ENCODE results near the gene GMPR2.

Gene GMPR2

DNA sequence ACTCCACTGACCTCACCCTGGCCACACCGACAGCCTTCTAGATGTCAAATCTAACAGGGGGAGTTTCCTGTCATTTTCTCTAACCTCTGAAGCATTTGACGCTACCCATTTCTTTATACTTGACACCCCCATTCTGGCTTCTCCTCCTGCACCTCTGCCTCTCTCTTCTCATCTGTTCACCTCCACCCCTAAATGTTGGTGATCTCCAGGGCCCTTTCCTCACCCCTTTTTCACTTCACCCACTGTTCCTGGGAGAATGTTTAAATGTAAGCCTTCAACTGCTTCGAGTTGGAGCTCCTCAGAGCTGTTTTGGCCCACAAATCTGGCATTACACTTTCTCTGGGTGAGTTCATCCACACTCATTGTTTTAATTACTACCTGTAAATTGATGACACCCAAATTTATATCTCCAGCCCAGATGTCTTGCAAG lies 39.1 kb downstream of the GMPR2 start:
- H3K9me3 ChIP-seq = no peaks in the 10 kb centered on the region

DNA sequence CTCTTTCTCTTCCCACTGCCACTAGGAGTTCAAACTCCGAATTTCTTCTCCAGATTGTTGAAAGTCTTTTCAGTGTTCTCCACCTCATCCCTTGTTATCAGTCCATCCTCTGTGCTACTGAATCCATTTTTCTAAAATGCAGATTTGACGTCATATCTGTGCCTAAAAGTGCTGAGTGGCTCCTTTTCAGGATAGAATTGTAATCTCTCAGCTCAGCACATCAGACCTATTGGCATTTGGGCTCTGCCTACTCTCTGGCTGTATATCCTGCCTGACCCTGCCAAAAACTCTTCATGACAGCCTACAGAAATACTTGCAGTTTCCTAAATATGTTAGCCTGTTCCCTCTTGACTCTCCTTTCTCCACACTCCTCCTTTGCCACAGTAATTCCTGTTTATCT lies 39.7 kb downstream of the GMPR2 start:
- Histone ChIP-seq H3K9me3 (no peaks in the 10 kb centered on the region), H3K36me3 (no peaks in the 10 kb centered on the region), H3K27me3 (no peaks in the 10 kb centered on the region), H3K4me1 (no peaks in the 10 kb centered on the region), H3K4me3 (ENCODE audit: low read depth, low read length) (no peak overlapping the region)
- TF ChIP-seq CTCF (IDR thresholded peaks at IDR 0.05; ENCODE audit: low read depth, low read length) = no peak
- no peak for DNase-seq

More for the DNA sequence above, 39.1 kb downstream of the GMPR2 start:
- Histone ChIP-seq H3K4me3 (ENCODE audit: low read depth, low read length) (peak overlapping the region; percentile 76), H3K36me3 (no peaks in the 10 kb centered on the region), H3K4me1 (no peaks in the 10 kb centered on the region), H3K27me3 (no peaks in the 10 kb centered on the region)
- no peak for TF ChIP-seq CTCF (IDR thresholded peaks at IDR 0.05; ENCODE audit: low read depth, low read length)
- DNase-seq = no peak

- no peaks in the 10 kb centered on the region for H3K4me1 ChIP-seq
- no peak for DNase-seq
- no peaks in the 10 kb centered on the region for H3K9me3 ChIP-seq
- peak; percentile 31 for TF ChIP-seq CTCF (IDR thresholded peaks at IDR 0.05; ENCODE audit: low read depth, low read length)
- H3K4me3 ChIP-seq (ENCODE audit: low read depth, low read length) = no peak overlapping the region
- H3K36me3 ChIP-seq = no peaks in the 10 kb centered on the region
- no peaks in the 10 kb centered on the region for H3K27me3 ChIP-seq
These were observed 40.8 kb downstream of the GMPR2 start for GRCh38 chr14:24273422-24273998.

- H3K36me3 ChIP-seq = no peaks in the 10 kb centered on the region
- no peak for DNase-seq
- no peak overlapping the region for H3K4me3 ChIP-seq (ENCODE audit: low read depth, low read length)
- no peaks in the 10 kb centered on the region for H3K9me3 ChIP-seq
- no peak for TF ChIP-seq CTCF (IDR thresholded peaks at IDR 0.05; ENCODE audit: low read depth, low read length)
- no peaks in the 10 kb centered on the region for H3K27me3 ChIP-seq
- H3K4me1 ChIP-seq = peaks cover under 1% of the 10 kb centered on the region; the same call in 1 of the 2 replicates
These were observed 41.4 kb downstream of the GMPR2 start for GRCh38 chr14:24274101-24274543.

- peaks cover 2% of the 10 kb centered on the region; the same call in 1 of the 2 replicates for H3K4me1 ChIP-seq
- H3K9me3 ChIP-seq = no peaks in the 10 kb centered on the region
- no peaks in the 10 kb centered on the region for H3K36me3 ChIP-seq
- no peaks in the 10 kb centered on the region for H3K27me3 ChIP-seq
- TF ChIP-seq CTCF (IDR thresholded peaks at IDR 0.05; ENCODE audit: low read depth, low read length) = no peak
- H3K4me3 ChIP-seq (ENCODE audit: low read depth, low read length) = no peak overlapping the region
- DNase-seq = no peak
These were observed 44.3 kb downstream of the GMPR2 start for GRCh38 chr14:24277071-24277470.

GRCh38 chr14:24277606-24278321 lies 45.0 kb downstream of the GMPR2 start:
- no peak for TF ChIP-seq CTCF (IDR thresholded peaks at IDR 0.05; ENCODE audit: low read depth, low read length)
- Histone ChIP-seq H3K9me3 (no peaks in the 10 kb centered on the region), H3K36me3 (no peaks in the 10 kb centered on the region), H3K4me3 (ENCODE audit: low read depth, low read length) (no peak overlapping the region), H3K27me3 (no peaks in the 10 kb centered on the region), H3K4me1 (peaks cover 2% of the 10 kb centered on the region; the same call in 1 of the 2 replicates)
- no peak for DNase-seq
